HuH-7 (cell line): ENCODE data around the gene PAXX.

Experiments
- DNase-seq: peaks from one replicate; pipeline ENCODE4 v3.0.0; 2011; ENCODE audit warnings: low spot score

Gene PAXX

GRCh38 chr9:136965771-136966484 is 26.3 kb upstream of the PAXX start:
- DNase-seq: no peak

- DNase-seq: no peak
Measured at GRCh38 chr9:136968333-136969127, 23.7 kb upstream of the PAXX start.

GRCh38 chr9:136969150-136969549 is 23.1 kb upstream of the PAXX start:
- DNase-seq: no peak

GRCh38 chr9:136969774-136970173 is 22.4 kb upstream of the PAXX start:
- no peak for DNase-seq

GRCh38 chr9:136970361-136970760 is 21.9 kb upstream of the PAXX start:
- no peak for DNase-seq

GRCh38 chr9:136971746-136972145 is 20.5 kb upstream of the PAXX start:
- DNase-seq: no peak

- no peak for DNase-seq
Measured at GRCh38 chr9:136972335-136972734, 19.9 kb upstream of the PAXX start.

- DNase-seq: no peak
Measured at GRCh38 chr9:136972743-136973142, 19.5 kb upstream of the PAXX start.

- DNase-seq: no peak
Measured at GRCh38 chr9:136973618-136974617, 18.3 kb upstream of the PAXX start.

- DNase-seq: no peak
Measured at GRCh38 chr9:136974817-136975535, 17.2 kb upstream of the PAXX start.

- DNase-seq: peak; percentile 77
Measured at GRCh38 chr9:136975644-136976043, 16.6 kb upstream of the PAXX start.

- DNase-seq: no peak
Measured at GRCh38 chr9:136977223-136977622, 15.0 kb upstream of the PAXX start, which contains the start of gene PTGDS. Gene PTGDS (plus strand): TSS chr9:136977504. CDS start chr9:136977579, 75 bp downstream.

- DNase-seq: no peak
Measured at GRCh38 chr9:136977649-136978072, 14.6 kb upstream of the PAXX start.

- peak; percentile 94 for DNase-seq
Measured at GRCh38 chr9:136978073-136978864, 14.0 kb upstream of the PAXX start.

GRCh38 chr9:136978865-136979544 is 13.2 kb upstream of the PAXX start:
- DNase-seq: no peak

GRCh38 chr9:136979769-136980587 is 12.2 kb upstream of the PAXX start:
- DNase-seq: no peak

- DNase-seq: no peak
Measured at GRCh38 chr9:136980669-136981478, 11.3 kb upstream of the PAXX start.

- no peak for DNase-seq
Measured at GRCh38 chr9:136981588-136982231, 10.5 kb upstream of the PAXX start.
